ENCODE measurements around the gene KY. TPM values are rescaled to one million over a fixed set of nuclear protein-coding genes. Genes with fewer than 3 reads are reported as not detected.

KY gene
- total RNA-seq, 1 experiment from 2014 or later = 0.29 TPM

DNA sequence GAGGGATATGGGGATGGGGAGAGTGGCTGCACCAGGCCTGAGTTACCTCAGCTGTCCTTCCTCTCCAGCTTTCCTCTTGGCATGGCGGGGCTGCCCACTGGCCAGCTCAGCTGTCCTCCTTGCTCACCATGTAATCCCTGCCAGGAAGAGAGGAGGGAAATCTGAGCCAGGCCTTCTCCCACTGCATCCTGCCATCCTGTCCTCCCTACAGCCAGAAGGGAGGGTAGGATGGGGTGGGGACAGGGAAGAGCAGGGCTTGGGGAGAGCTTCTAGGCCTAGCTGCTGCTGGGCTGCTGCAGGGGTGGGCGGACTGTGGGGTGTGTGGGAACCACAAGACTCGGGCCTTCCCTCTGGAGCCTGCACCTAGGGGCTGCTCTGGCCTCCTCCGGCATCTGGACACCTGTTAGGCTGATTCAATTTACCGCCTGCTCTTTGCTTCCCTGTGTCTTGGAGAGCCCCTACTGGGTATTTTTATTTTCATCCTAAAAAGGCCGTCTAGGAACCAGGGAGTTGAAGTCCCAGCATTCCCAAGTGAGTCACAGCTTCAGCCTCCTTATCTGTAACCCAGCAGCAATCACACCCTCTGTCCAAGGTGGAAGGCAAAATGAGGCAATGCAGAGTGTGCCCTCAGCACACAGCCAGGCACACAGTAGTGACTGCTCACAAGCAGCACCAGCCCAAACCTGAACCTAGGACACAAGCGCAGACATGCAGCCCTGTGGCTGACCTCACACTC lies 13.1 kb upstream of the KY start:
- H4K20me1 ChIP-seq (ENCODE audit: low read length) = no peaks in the 10 kb centered on the region
- H3K4me3 ChIP-seq (ENCODE audit: low read length) = no peak overlapping the region
- H3K9ac ChIP-seq (ENCODE audit: low read length) = no peak overlapping the region
- H3K9me2 ChIP-seq (replicated peaks; ENCODE audit: low read length) = no peaks in the 10 kb centered on the region
- ATAC-seq (no peak), DNase-seq (no peak)
- H3K9me3 ChIP-seq (ENCODE audit: low read length) = no peaks in the 10 kb centered on the region
- peaks cover 12% of the 10 kb centered on the region for H3K27me3 ChIP-seq (ENCODE audit: low read length)
- no peak for TF ChIP-seq EZH2phosphoT487 (IDR thresholded peaks at IDR 0.05; ENCODE audit: borderline replicate concordance, low read length)
- no peak for TF ChIP-seq EZH2 (IDR thresholded peaks at IDR 0.05; ENCODE audit: low read length, unreplicated experiment)
- TF ChIP-seq, protein P1, sequence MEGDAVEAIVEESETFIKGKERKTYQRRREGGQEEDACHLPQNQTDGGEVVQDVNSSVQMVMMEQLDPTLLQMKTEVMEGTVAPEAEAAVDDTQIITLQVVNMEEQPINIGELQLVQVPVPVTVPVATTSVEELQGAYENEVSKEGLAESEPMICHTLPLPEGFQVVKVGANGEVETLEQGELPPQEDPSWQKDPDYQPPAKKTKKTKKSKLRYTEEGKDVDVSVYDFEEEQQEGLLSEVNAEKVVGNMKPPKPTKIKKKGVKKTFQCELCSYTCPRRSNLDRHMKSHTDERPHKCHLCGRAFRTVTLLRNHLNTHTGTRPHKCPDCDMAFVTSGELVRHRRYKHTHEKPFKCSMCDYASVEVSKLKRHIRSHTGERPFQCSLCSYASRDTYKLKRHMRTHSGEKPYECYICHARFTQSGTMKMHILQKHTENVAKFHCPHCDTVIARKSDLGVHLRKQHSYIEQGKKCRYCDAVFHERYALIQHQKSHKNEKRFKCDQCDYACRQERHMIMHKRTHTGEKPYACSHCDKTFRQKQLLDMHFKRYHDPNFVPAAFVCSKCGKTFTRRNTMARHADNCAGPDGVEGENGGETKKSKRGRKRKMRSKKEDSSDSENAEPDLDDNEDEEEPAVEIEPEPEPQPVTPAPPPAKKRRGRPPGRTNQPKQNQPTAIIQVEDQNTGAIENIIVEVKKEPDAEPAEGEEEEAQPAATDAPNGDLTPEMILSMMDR (conservative IDR thresholded peaks at IDR 0.05; ENCODE audit: low read depth, low read length) = no peak
- H2AFZ ChIP-seq (ENCODE audit: low read length) = no peak overlapping the region
- intact Hi-C loops (cut with micrococcal nuclease) = no loop called here
- no peaks in the 10 kb centered on the region for H3F3A ChIP-seq (ENCODE audit: low read length, unreplicated experiment)
- H3K4me1 ChIP-seq (ENCODE audit: insufficient read depth, low read length) = no peaks in the 10 kb centered on the region
- H3K27ac ChIP-seq (ENCODE audit: low read length) = no peak overlapping the region
- POLR2A ChIA-PET (ENCODE audit: unreplicated experiment) = no interaction called here
- BruUV-seq (replicated peaks) = no TSS peak
- CTCF ChIA-PET = no interaction called here
- no peaks in the 10 kb centered on the region for H3K36me3 ChIP-seq (ENCODE audit: low read depth, low read length)
- H3K4me2 ChIP-seq (ENCODE audit: low read length) = no peak overlapping the region
- no peaks in the 10 kb centered on the region for H3K79me2 ChIP-seq (ENCODE audit: low read length)

DNA sequence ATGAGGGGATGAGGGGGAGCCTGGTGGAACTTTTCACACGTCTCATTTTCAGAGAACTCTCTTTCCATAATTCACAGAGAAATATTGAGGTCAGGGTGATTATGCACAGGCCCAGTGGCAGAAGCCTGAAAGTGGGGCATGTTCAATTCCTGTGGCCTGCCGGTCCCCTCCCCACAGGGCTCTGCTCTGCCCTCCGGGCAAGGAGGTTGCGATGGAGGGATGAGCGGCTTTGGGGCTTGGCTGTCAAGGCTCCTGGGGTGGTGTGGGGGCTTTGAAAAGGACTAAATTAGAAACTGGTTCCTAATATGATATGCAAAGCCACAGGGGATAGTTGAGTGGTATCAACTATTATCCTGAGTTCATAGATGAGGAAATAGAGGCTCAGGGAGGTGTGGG lies 9.2 kb upstream of the KY start:
- ChIA-PET CTCF (no interaction called here), POLR2A (ENCODE audit: unreplicated experiment) (no interaction called here)
- BruUV-seq (replicated peaks) = no TSS peak
- H3K4me1 ChIP-seq (ENCODE audit: insufficient read depth, low read length) = no peaks in the 10 kb centered on the region
- no peaks in the 10 kb centered on the region for H3K36me3 ChIP-seq (ENCODE audit: low read depth, low read length)
- H3K9me2 ChIP-seq (replicated peaks; ENCODE audit: low read length) = no peaks in the 10 kb centered on the region
- no peak overlapping the region for H3K4me3 ChIP-seq (ENCODE audit: low read length)
- H3K27me3 ChIP-seq (ENCODE audit: low read length) = peaks cover 20% of the 10 kb centered on the region
- no peak for ATAC-seq
- no peak overlapping the region for H3K9ac ChIP-seq (ENCODE audit: low read length)
- H3K4me2 ChIP-seq (ENCODE audit: low read length) = no peak overlapping the region
- no peaks in the 10 kb centered on the region for H3K79me2 ChIP-seq (ENCODE audit: low read length)
- H3F3A ChIP-seq (ENCODE audit: low read length, unreplicated experiment) = no peaks in the 10 kb centered on the region
- no peak overlapping the region for H3K27ac ChIP-seq (ENCODE audit: low read length)
- no peaks in the 10 kb centered on the region for H4K20me1 ChIP-seq (ENCODE audit: low read length)
- intact Hi-C loops (cut with micrococcal nuclease) = no loop called here
- H2AFZ ChIP-seq (ENCODE audit: low read length) = no peak overlapping the region
- no peak for DNase-seq
- H3K9me3 ChIP-seq (ENCODE audit: low read length) = no peaks in the 10 kb centered on the region
- TF ChIP-seq, protein P1 (conservative IDR thresholded peaks at IDR 0.05; ENCODE audit: low read depth, low read length) = no peak
- TF ChIP-seq EZH2 (IDR thresholded peaks at IDR 0.05; ENCODE audit: low read length, unreplicated experiment) (no peak), EZH2phosphoT487 (IDR thresholded peaks at IDR 0.05; ENCODE audit: borderline replicate concordance, low read length) (no peak)

DNA sequence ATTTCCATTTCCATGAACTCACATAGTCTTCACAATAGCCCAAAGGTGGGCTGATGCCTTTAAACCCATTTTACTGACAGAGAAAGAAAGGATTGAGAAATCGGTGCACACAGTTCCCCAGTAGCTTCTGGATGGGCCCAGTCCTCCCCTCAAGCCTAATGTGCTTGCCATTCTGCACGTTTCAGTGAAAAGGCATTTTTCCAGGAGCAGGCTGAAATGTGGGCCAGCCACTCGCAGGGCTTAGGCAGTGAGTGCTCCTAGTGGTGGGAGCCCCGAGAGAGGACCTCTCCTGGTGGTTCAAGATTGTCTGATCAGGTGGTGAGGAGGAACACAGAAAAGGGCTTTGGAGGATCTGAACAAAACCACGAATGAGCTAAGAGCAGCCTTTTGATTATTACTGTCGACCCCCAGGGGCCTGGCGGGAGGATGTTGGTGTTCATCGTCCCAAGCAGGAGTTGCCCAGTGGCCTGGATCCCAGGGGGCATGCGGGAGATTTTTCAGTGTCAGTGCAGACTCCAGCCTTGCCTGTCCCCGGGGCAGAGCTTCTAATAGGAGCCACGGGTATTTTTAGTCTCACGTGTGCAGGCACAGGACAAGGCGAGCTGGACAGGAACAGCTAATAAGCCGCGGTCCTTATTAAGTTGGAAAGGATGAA lies 8.7 kb upstream of the KY start:
- TF ChIP-seq EZH2phosphoT487 (IDR thresholded peaks at IDR 0.05; ENCODE audit: borderline replicate concordance, low read length) = no peak
- ATAC-seq (no peak), DNase-seq (no peak)
- no peaks in the 10 kb centered on the region for H3K79me2 ChIP-seq (ENCODE audit: low read length)
- no peaks in the 10 kb centered on the region for H3K9me3 ChIP-seq (ENCODE audit: low read length)
- no peak overlapping the region for H3K27ac ChIP-seq (ENCODE audit: low read length)
- H3K4me1 ChIP-seq (ENCODE audit: insufficient read depth, low read length) = no peaks in the 10 kb centered on the region
- no peaks in the 10 kb centered on the region for H3F3A ChIP-seq (ENCODE audit: low read length, unreplicated experiment)
- intact Hi-C loops (cut with micrococcal nuclease) = no loop called here
- H3K36me3 ChIP-seq (ENCODE audit: low read depth, low read length) = no peaks in the 10 kb centered on the region
- no peak overlapping the region for H3K4me2 ChIP-seq (ENCODE audit: low read length)
- H3K9ac ChIP-seq (ENCODE audit: low read length) = no peak overlapping the region
- no peaks in the 10 kb centered on the region for H3K9me2 ChIP-seq (replicated peaks; ENCODE audit: low read length)
- H3K4me3 ChIP-seq (ENCODE audit: low read length) = no peak overlapping the region
- POLR2A ChIA-PET (ENCODE audit: unreplicated experiment) = no interaction called here
- no TSS peak for BruUV-seq (replicated peaks)
- H3K27me3 ChIP-seq (ENCODE audit: low read length) = peaks cover 22% of the 10 kb centered on the region
- CTCF ChIA-PET = no interaction called here
- H2AFZ ChIP-seq (ENCODE audit: low read length) = no peak overlapping the region
- H4K20me1 ChIP-seq (ENCODE audit: low read length) = no peaks in the 10 kb centered on the region
